GM19023 (cell line): ENCODE data around the gene ZBTB45.
A peak's percentile ranks its signal among the peaks of the same experiment; 100 is the strongest.
"Not testable (repeated sequence)": the region's sequence is repeated elsewhere in the genome, so short reads cannot be mapped to it uniquely, and the experiment has no call there.

Experiments used
- ATAC-seq: cut with Tn5 transposase; IDR thresholded peaks from one replicate; pipeline ENCODE4 v1.9.1; 2021; ENCODE audit warnings: mild to moderate bottlenecking, moderate library complexity; ENCODE audit not compliant: unreplicated experiment

ZBTB45 gene

GRCh38 chr19:58477130-58477529 is 42.5 kb downstream of the ZBTB45 start:
- no peak for ATAC-seq

DNA sequence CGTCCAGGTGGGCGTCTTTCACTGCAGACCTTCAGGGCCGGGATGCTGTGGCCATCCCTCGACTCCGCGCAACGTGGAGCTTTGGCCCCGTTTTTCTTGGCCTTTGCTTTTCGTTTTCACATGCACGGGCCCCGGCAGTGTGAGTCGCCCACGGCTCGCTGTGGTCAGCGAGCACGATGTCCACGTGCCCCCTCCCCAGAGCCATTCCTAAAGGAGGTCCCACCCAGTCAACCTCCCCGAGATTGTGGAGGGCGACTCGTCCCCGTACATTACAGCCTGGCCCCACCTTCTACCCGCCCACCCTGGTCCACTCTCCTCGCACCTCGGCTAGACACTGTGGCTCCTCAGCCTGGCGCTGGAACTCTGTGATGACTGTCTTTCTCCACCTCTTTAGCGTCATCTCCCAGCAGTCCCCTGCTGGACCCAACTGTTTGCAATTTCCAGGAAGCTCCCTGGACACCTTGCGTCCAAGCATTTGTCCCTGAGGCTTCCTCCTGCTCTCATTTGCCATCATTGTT is 43.1 kb downstream of the ZBTB45 start:
- no peak for ATAC-seq

- peak; percentile 84 for ATAC-seq
These were observed 43.7 kb downstream of the ZBTB45 start, which contains the start of gene ZNF446 for GRCh38 chr19:58475714-58476497. ZNF446 (plus strand) TSS chr19:58476352; CDS start chr19:58477219, 867 bp downstream.

GRCh38 chr19:58474997-58475713 is 44.5 kb downstream of the ZBTB45 start:
- ATAC-seq: no peak

- ATAC-seq: no peak
These were observed 45.2 kb downstream of the ZBTB45 start for GRCh38 chr19:58474291-58474996.

GRCh38 chr19:58473775-58474174 is 45.8 kb downstream of the ZBTB45 start:
- ATAC-seq: no peak

GRCh38 chr19:58471736-58472135 is 47.9 kb downstream of the ZBTB45 start:
- ATAC-seq: no peak

DNA sequence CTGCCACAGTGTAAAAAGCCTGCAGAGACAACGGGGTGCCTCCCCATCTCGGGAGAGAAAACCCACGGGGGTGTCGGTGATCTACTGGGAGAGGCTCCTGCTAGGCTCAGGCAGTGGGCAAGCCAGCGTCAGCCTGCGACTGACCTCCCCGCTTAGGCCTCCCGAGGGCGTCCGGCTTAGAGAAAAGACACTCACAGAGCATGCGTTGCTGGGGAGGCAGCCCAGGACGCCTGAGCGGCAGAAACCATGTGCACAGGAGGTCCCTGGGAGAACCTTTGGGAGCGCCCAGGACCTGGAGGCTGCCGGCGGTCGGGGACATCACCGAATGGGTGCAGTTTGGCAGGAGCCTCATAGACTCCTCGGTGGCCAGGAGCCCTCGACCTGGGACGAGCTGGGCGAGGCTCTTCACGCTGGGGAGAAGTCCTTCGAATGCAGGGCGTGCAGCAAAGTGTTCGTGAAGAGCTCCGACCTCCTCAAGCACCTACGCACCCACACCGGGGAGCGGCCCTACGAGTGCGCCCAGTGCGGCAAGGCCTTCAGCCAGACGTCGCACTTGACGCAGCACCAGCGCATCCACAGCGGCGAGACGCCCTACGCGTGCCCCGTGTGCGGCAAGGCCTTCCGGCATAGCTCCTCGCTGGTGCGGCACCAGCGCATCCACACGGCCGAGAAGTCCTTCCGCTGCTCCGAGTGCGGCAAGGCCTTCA is 48.6 kb downstream of the ZBTB45 start:
- not testable (repeated sequence) for ATAC-seq

DNA sequence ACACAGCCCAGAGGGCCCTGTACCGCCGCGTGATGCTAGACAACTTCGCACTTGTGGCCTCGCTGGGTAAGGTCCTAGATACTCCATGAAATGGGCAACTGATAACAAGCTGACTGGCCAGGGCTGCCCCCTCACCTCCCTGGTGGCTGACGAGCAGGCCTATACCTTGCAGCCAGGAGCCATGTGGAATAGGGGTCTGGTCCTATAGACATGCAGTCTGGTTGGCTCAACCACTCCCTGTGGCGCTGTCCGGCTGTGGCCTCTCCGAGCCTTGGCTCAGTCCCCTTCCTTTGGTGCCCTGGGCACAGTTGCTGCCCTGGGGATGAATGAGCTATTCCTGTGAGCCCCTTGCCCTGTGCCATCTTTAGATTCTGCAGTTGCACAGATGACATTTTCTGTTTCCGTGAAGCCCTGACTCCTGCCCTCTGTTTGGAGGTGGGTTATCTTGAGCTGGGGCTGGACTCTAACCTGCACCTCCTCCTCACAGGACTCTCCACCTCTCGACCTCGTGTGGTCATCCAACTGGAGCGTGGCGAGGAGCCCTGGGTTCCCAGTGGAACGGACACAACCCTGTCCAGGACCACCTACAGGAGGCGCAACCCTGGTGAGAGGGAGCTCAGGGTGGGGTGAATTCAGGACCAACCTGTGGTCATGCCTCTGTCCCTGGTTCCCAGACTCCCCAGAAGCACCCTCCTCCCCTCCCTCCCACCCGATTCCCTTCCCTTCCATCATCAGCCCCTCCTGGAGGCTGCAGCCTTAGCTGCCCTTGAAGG is 50.2 kb downstream of the ZBTB45 start:
- ATAC-seq: no peak

DNA sequence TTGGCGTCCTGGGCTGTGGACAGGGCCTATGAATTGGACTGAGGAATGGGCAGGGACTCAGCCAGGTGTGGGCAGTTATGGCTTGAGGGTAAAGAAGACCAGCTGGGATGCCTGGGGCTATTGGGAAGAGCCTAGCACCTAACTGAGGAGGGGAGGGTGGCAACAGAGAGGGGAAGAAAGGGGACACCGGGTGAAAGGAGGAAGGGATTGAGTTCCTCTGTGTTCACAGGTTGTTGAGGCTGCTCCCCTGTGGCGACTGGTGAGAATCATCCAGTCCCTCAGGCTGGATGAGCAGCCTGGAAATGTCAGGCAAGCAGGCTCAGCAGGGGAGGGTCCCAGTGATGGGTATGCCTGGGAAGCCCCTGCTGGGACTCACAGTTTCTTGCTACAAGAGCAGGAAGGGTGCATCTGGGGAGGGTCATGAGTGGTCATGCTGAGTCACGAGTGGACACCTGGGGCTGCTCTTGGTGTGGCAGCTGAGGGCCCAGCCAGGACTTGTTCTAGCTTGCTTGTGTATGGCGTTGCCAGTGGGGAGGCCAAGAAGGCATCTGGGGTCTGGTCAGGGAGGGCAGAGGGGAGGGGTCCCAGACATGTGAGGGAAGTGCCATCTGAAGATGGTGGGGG is 51.3 kb downstream of the ZBTB45 start:
- no peak for ATAC-seq

- ATAC-seq: peak; percentile 86
These were observed 52.6 kb downstream of the ZBTB45 start, which contains the start of gene ZNF324 for GRCh38 chr19:58466760-58467589. ZNF324 (plus strand) TSS chr19:58467080; CDS start chr19:58469186, 2,106 bp downstream.

DNA sequence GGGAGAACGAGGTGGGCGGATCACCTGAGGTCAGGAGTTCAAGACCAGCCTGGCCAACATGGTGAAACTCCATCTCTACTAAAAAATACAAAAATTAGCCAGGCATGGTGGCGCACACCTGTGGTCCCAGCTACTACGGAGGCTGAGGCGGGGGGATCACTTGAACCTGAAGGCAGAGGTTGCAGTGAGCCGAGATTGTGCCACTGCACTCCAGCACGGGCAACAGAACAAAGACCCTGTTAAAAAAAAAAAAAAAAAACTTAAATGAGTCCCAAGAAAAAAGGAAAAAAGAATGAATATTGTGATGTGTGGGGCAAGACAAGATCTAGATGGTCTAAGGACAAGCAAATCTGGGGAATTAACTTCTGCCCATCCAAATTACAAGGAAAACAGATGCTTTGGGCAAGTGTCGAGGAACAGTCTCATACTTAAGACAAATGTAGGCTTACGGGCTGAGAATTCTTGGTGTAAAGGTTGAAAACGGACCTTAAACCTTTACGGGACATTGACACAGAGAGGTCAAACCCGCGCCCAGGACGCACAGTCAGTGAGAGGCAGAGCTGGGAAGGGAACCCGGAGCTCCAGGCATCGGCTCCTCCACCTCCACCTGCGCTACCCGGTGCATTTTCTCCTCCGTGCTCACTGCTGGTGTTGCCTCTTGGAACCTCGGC is 53.4 kb downstream of the ZBTB45 start:
- ATAC-seq: peak; percentile 22
